Neural crest cell (in vitro differentiated cells): Measurements from ENCODE around the gene MAMSTR. TPM values are rescaled to one million over a fixed set of nuclear protein-coding genes. Genes with fewer than 3 reads are reported as not detected.

Experiments used
- DNase-seq: peaks from one replicate; pipeline ENCODE4 v3.0.0; 2021; ENCODE audit warnings: low read depth, mixed read lengths, low spot score
- H3K27ac Mint-ChIP-seq: one replicate; pipeline ENCODE4 v1.8.0; 2021; ENCODE audit warnings: mild to moderate bottlenecking, mixed read lengths; ENCODE audit not compliant: unreplicated experiment
- H3K27me3 Mint-ChIP-seq: 2 replicates; pipeline ENCODE4 v1.8.0; 2021; ENCODE audit warnings: low read depth, mild to moderate bottlenecking, mixed read lengths
- H3K36me3 Mint-ChIP-seq: 2 replicates; pipeline ENCODE4 v1.8.0; 2021; ENCODE audit warnings: low read depth, mild to moderate bottlenecking, mixed read lengths
- H3K4me1 Mint-ChIP-seq: 2 replicates; pipeline ENCODE4 v1.8.0; 2021; ENCODE audit warnings: mixed read lengths
- H3K4me3 Mint-ChIP-seq: one replicate; pipeline ENCODE4 v1.8.0; 2021; ENCODE audit warnings: mild to moderate bottlenecking, mixed read lengths
- H3K9me3 Mint-ChIP-seq: 2 replicates; pipeline ENCODE4 v1.8.0; 2021; ENCODE audit warnings: mixed read lengths
- CTCF ChIP-seq: fragments of 200-600 bp; sonication (generic); conservative IDR thresholded peaks from 2 replicates; pipeline ENCODE4 v1.5.0; 2021; ENCODE audit warnings: antibody characterized with exemption, mild to moderate bottlenecking
- total RNA-seq: library from RNA; stranded (reverse); gene quantifications from 2 replicates; pipeline ENCODE4 v1.2.1, GENCODE V29; 2021

MAMSTR gene
- total RNA-seq, 1 donor from 2014 or later, result 2.4 TPM

- Mint-ChIP-seq H3K36me3 (peaks cover 2% of the 10 kb centered on the region), H3K4me1 (peaks cover 17% of the 10 kb centered on the region), H3K4me3 (peak within 1 kb of the TSS; percentile 65), H3K27me3 (peaks cover 52% of the 10 kb centered on the region), H3K27ac (no peak within 1 kb of the TSS), H3K9me3 (no peaks in the 10 kb centered on the region)
- peak; percentile 57 for TF ChIP-seq CTCF
- DNase-seq, result no peak
These were observed 33.2 kb upstream of the MAMSTR start, which contains the start of gene FUT1 for GRCh38 chr19:48752496-48753365. Gene FUT1, minus strand, starts transcription at chr19:48752641. Its CDS starts 1,360 bp downstream, at chr19:48751281.

- Mint-ChIP-seq H3K27ac (no peak overlapping the region), H3K27me3 (peaks cover 56% of the 10 kb centered on the region), H3K9me3 (no peaks in the 10 kb centered on the region), H3K36me3 (peaks cover 2% of the 10 kb centered on the region), H3K4me1 (peaks cover 21% of the 10 kb centered on the region), H3K4me3 (no peak overlapping the region)
- no peak for DNase-seq
- no peak for TF ChIP-seq CTCF
These were observed 32.4 kb upstream of the MAMSTR start for GRCh38 chr19:48751845-48752495.

- Mint-ChIP-seq H3K4me1 (peaks cover 30% of the 10 kb centered on the region), H3K27ac (no peak overlapping the region), H3K9me3 (peaks cover 4% of the 10 kb centered on the region), H3K36me3 (peaks cover 5% of the 10 kb centered on the region), H3K4me3 (no peak overlapping the region), H3K27me3 (peaks cover 61% of the 10 kb centered on the region)
- no peak for DNase-seq
- no peak for TF ChIP-seq CTCF
These were observed 31.4 kb upstream of the MAMSTR start for GRCh38 chr19:48750771-48751504.

GRCh38 chr19:48750351-48750750, 30.8 kb upstream of the MAMSTR start:
- Mint-ChIP-seq H3K9me3 (peaks cover 5% of the 10 kb centered on the region), H3K36me3 (peaks cover 5% of the 10 kb centered on the region), H3K27me3 (peaks cover 61% of the 10 kb centered on the region), H3K4me1 (peaks cover 31% of the 10 kb centered on the region), H3K4me3 (no peak overlapping the region), H3K27ac (no peak overlapping the region)
- no peak for TF ChIP-seq CTCF
- DNase-seq, result no peak

- no peak overlapping the region for H3K4me3 Mint-ChIP-seq
- peaks cover 5% of the 10 kb centered on the region for H3K9me3 Mint-ChIP-seq
- TF ChIP-seq CTCF, result no peak
- H3K36me3 Mint-ChIP-seq, result peaks cover 5% of the 10 kb centered on the region
- H3K27me3 Mint-ChIP-seq, result peaks cover 58% of the 10 kb centered on the region
- no peak overlapping the region for H3K27ac Mint-ChIP-seq
- no peak for DNase-seq
- H3K4me1 Mint-ChIP-seq, result peaks cover 34% of the 10 kb centered on the region
These were observed 30.2 kb upstream of the MAMSTR start for GRCh38 chr19:48749571-48750198.
